B cell (primary cell): ENCODE data around the gene RIMBP2. TPM values are rescaled to one million over a fixed set of nuclear protein-coding genes. Genes with fewer than 3 reads are reported as not detected.

Experiments used
- ATAC-seq: fragments of 200-7000 bp; cut with Tn5 transposase; one replicate; pipeline ENCODE4 v1.10.0; 2021; ENCODE audit warnings: low read depth, mild to moderate bottlenecking, moderate number of reproducible peaks, moderate library complexity
- CTCF ChIA-PET: fragments of 350-600 bp; sonication (Branson Sonifier 250); formaldehyde crosslinking; loops from one replicate; lab custom pipeline; 2021; ENCODE audit warnings: antibody characterized with exemption, inconsistent platforms; lab: Charles Lee
- POLR2A ChIA-PET: fragments of 350-600 bp; sonication (Branson Sonifier 250); formaldehyde crosslinking; loops from one replicate; lab custom pipeline; 2021; ENCODE audit warnings: antibody characterized with exemption; lab: Charles Lee
- DNase-seq: peaks from one replicate; pipeline ENCODE4 v3.0.0; 2013
- H2AFZ ChIP-seq: 2 replicates; pipeline ENCODE4 v1.6.1; 2012; ENCODE audit warnings: mild to moderate bottlenecking, low read depth, low read length; ENCODE audit not compliant: insufficient read depth, poor library complexity, severe bottlenecking
- H3K27ac ChIP-seq, 2 donors: 1 replicate in 1 of 2; 2 replicates in 1 of 2; pipeline ENCODE4 v1.5.1; 2012 to 2013; ENCODE audit warnings: low read length in 2 of 2, mild to moderate bottlenecking in 2 of 2, moderate library complexity in 1 of 2
- H3K27me3 ChIP-seq, 4 experiments: fragments of 200-600 bp in 1 of 4; sonication (generic) in 1 of 4; replicated peaks in 1 of 4; 1 replicate in 2 of 4; 2 replicates in 2 of 4; pipeline versions ENCODE4 v1.6.1 to v1.7.0; 2013 to 2016; ENCODE audit warnings: low read length in 3 of 4, mild to moderate bottlenecking in 2 of 4, mixed read lengths in 1 of 4, moderate library complexity in 1 of 4; ENCODE audit not compliant: insufficient read depth in 4 of 4, control insufficient read depth in 3 of 4; ENCODE audit errors: control extremely low read depth in 1 of 4
- H3K36me3 ChIP-seq, 2 experiments: replicated peaks in 1 of 2; 1 replicate in 1 of 2; 2 replicates in 1 of 2; pipeline versions ENCODE4 v1.6.1 to v1.7.1; 2013; ENCODE audit warnings: low read length in 1 of 2; ENCODE audit not compliant: insufficient read depth in 2 of 2, control insufficient read depth in 1 of 2; ENCODE audit errors: control extremely low read depth in 1 of 2, extremely low read depth in 1 of 2
- H3K4me1 ChIP-seq, 2 donors: fragments of 200-600 bp in 1 of 2; sonication (generic) in 1 of 2; 1 replicate in 1 of 2; 2 replicates in 1 of 2; pipeline versions ENCODE4 v1.5.1 to v1.6.1; 2013 to 2017; ENCODE audit warnings: low read length in 2 of 2; ENCODE audit not compliant: control insufficient read depth in 2 of 2, insufficient read depth in 2 of 2
- H3K4me2 ChIP-seq: replicated peaks from 2 replicates; pipeline ENCODE3; 2012; ENCODE audit warnings: mild to moderate bottlenecking, low read depth, low read length; ENCODE audit not compliant: poor library complexity, severe bottlenecking
- H3K4me3 ChIP-seq, 5 experiments: fragments of 200-600 bp in 1 of 5; sonication (generic) in 1 of 5; 1 replicate in 3 of 5; 2 replicates in 2 of 5; pipeline versions ENCODE4 v1.5.1 to v1.7.0; 2011 to 2016; ENCODE audit warnings: low read length in 4 of 5, mild to moderate bottlenecking in 4 of 5, low read depth in 2 of 5, control low read depth in 1 of 5, moderate library complexity in 1 of 5; ENCODE audit not compliant: insufficient read depth in 1 of 5; ENCODE audit errors: control extremely low read depth in 1 of 5, extremely low read depth in 1 of 5
- H3K79me2 ChIP-seq: fragments of 200-600 bp; sonication (generic); one replicate; pipeline ENCODE4 v1.6.0; 2016; ENCODE audit warnings: low read length; ENCODE audit not compliant: control insufficient read depth, insufficient read depth
- H3K9ac ChIP-seq: fragments of 200-600 bp; sonication (generic); 2 replicates; pipeline ENCODE4 v1.6.1; 2017; ENCODE audit warnings: mild to moderate bottlenecking, low read length, moderate library complexity
- H3K9me3 ChIP-seq, 3 donors: one replicate each; pipeline versions ENCODE4 v1.6.1 to v1.7.1; 2013; ENCODE audit warnings: low read length in 2 of 3; ENCODE audit not compliant: control insufficient read depth in 2 of 3, insufficient read depth in 1 of 3; ENCODE audit errors: control extremely low read depth in 1 of 3
- H4K20me1 ChIP-seq: 2 replicates; pipeline ENCODE4 v1.6.0; 2012; ENCODE audit warnings: mild to moderate bottlenecking, low read length; ENCODE audit not compliant: insufficient read depth, control insufficient read depth, poor library complexity, severe bottlenecking
- H3K27ac Mint-ChIP-seq: one replicate; pipeline ENCODE4 v1.8.0; 2021; ENCODE audit warnings: mixed read lengths
- H3K27me3 Mint-ChIP-seq: one replicate; pipeline ENCODE4 v1.8.0; 2021; ENCODE audit warnings: mixed read lengths
- H3K4me1 Mint-ChIP-seq: one replicate; pipeline ENCODE4 v1.8.0; 2021; ENCODE audit warnings: mixed read lengths
- H3K4me3 Mint-ChIP-seq: one replicate; pipeline ENCODE4 v1.8.0; 2021; ENCODE audit warnings: mixed read lengths
- H3K9me3 Mint-ChIP-seq: one replicate; pipeline ENCODE4 v1.8.0; 2022; ENCODE audit warnings: mixed read lengths; ENCODE audit not compliant: insufficient read depth
- EZH2 ChIP-seq: IDR thresholded peaks from 2 replicates; pipeline ENCODE4 v1.6.1; 2012; ENCODE audit warnings: borderline replicate concordance, low read depth, mild to moderate bottlenecking, moderate library complexity, low read length; ENCODE audit not compliant: insufficient read depth, poor library complexity, severe bottlenecking
- WGBS: methylation state at CpG from one replicate; pipeline ENCODE4 v1.1.5; 2013; ENCODE audit warnings: missing lambda C conversion rate; ENCODE audit not compliant: insufficient coverage; 5-methylcytosine and 5-hydroxymethylcytosine counted together
- intact Hi-C: fragments of 100-400 bp; cut with micrococcal nuclease; formaldehyde crosslinking; loops from one replicate; pipeline ENCODE4 v1.10.0; 2022
- polyA plus RNA-seq: library from polyadenylated mRNA; depleted of rRNA; stranded (reverse); fragments of >200 nt; gene quantifications from 2 replicates; pipeline ENCODE4 v1.2.3, GENCODE V29; 2012
- total RNA-seq, 2 donors: library from RNA; stranded (reverse); fragments of 120-200 nt in 1 of 2; gene quantifications; 1 replicate in 1 of 2; 2 replicates in 1 of 2; pipeline versions ENCODE4 v1.2.3 to v1.2.4, GENCODE V29; 2013 to 2022
- TF ChIP-seq, protein P1 (sequence below): fragments of 200-600 bp; IDR thresholded peaks from one replicate; pipeline ENCODE4 v1.8.0; 2022; ENCODE audit warnings: antibody characterized with exemption, mild to moderate bottlenecking

The RIMBP2 gene
- total and polyA plus RNA-seq, 2 donors (not counting 1 experiment from before 2014, with no cell fraction given): not detected

DNA sequence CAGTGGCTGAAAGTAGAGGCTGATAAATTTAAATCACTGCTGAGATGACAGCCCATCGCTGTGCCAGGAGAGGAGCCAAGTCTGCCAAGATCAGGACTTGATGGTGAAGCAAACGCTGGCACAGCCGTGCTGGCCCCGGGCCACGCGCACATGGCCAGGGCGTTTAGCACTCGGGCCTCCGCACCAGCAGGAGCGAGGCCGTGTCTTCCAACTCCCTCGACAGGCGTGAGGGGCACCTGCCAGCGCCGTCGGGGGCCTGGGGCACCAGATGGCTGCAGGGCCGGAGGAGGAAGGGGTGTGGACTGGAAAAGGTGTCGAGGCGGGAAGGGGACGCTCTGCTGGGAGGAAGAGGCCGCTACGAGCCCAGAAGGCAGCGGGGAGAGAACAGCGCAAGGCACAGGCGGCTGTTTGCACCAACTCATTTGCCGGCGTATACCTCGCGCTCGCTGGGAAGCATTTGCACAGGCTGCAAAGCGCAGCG is 29.5 kb downstream of the RIMBP2 start:
- DNase-seq: no peak
- Histone ChIP-seq H3K9ac (no peak overlapping the region), H3K36me3 (no peaks in the 10 kb centered on the region), H3K4me1 (no peaks in the 10 kb centered on the region), H2AFZ (no peak overlapping the region), H3K9me3 (peaks cover 0 to 5% (median 0%) of the 10 kb centered on the region in 3 donors), H3K4me3 (no peak overlapping the region), H3K27me3 (peaks cover 0 to 2% (median 0%) of the 10 kb centered on the region in 4 experiments), H3K79me2 (no peaks in the 10 kb centered on the region), H3K4me2 (no peak overlapping the region), H4K20me1 (no peaks in the 10 kb centered on the region), H3K27ac (no peak overlapping the region)
- no peak overlapping the region for H3K4me3 Mint-ChIP-seq
- ChIA-PET POLR2A (no interaction called here), CTCF (no interaction called here)
- no peak for ATAC-seq
- H3K4me1 Mint-ChIP-seq: no peaks in the 10 kb centered on the region
- WGBS: 59% methylated on average over 32 of the region's 32 CpGs
- H3K27me3 Mint-ChIP-seq: peaks cover under 1% of the 10 kb centered on the region
- intact Hi-C loops: no loop called here
- H3K27ac Mint-ChIP-seq: no peak overlapping the region
- no peaks in the 10 kb centered on the region for H3K9me3 Mint-ChIP-seq
- TF ChIP-seq, protein P1, sequence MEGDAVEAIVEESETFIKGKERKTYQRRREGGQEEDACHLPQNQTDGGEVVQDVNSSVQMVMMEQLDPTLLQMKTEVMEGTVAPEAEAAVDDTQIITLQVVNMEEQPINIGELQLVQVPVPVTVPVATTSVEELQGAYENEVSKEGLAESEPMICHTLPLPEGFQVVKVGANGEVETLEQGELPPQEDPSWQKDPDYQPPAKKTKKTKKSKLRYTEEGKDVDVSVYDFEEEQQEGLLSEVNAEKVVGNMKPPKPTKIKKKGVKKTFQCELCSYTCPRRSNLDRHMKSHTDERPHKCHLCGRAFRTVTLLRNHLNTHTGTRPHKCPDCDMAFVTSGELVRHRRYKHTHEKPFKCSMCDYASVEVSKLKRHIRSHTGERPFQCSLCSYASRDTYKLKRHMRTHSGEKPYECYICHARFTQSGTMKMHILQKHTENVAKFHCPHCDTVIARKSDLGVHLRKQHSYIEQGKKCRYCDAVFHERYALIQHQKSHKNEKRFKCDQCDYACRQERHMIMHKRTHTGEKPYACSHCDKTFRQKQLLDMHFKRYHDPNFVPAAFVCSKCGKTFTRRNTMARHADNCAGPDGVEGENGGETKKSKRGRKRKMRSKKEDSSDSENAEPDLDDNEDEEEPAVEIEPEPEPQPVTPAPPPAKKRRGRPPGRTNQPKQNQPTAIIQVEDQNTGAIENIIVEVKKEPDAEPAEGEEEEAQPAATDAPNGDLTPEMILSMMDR: no peak
- no peak for TF ChIP-seq EZH2

DNA sequence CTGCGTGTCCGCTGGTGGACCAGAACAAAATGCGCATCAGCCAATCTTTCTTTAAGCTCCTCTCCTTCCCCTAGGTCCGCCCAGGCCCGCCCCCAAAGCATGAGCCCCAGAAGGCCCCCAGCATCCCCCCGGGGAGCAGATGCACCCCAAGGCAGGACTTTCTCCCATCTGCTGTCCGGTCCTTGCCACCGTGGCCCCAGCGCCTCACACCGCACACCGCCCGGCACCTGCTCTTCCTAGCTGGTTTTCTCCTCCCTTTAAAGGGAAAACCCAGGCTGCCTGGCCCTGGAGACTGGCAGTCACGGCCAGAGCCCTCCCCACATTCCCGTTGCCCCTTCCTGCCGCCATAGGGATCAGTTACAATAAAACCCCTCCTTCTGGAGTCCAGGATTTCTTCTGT is 30.2 kb downstream of the RIMBP2 start:
- no peak for ATAC-seq
- no peaks in the 10 kb centered on the region for H3K4me1 ChIP-seq
- peaks cover 0 to 2% (median 0%) of the 10 kb centered on the region in 4 experiments for H3K27me3 ChIP-seq
- TF ChIP-seq, protein P1: no peak
- TF ChIP-seq EZH2: no peak
- H3K79me2 ChIP-seq: no peaks in the 10 kb centered on the region
- H3K4me3 Mint-ChIP-seq: no peak overlapping the region
- H2AFZ ChIP-seq: no peak overlapping the region
- H3K9me3 ChIP-seq: peaks cover 0 to 5% (median 0%) of the 10 kb centered on the region in 3 donors
- no peak overlapping the region for H3K27ac ChIP-seq
- H3K4me2 ChIP-seq: no peak overlapping the region
- no peak overlapping the region for H3K9ac ChIP-seq
- H4K20me1 ChIP-seq: no peaks in the 10 kb centered on the region
- DNase-seq: no peak
- WGBS: 87% methylated on average over 15 of the region's 15 CpGs
- intact Hi-C loops: no loop called here
- no peaks in the 10 kb centered on the region for H3K36me3 ChIP-seq
- POLR2A ChIA-PET: no interaction called here
- no peak overlapping the region for H3K27ac Mint-ChIP-seq
- no peaks in the 10 kb centered on the region for H3K27me3 Mint-ChIP-seq
- no peak overlapping the region for H3K4me3 ChIP-seq
- CTCF ChIA-PET: no interaction called here
- H3K9me3 Mint-ChIP-seq: no peaks in the 10 kb centered on the region
- no peaks in the 10 kb centered on the region for H3K4me1 Mint-ChIP-seq
